ENCODE results near the gene DAGLA.
A peak's percentile ranks its signal among the peaks of the same experiment; 100 is the strongest.

Gene DAGLA

DNA sequence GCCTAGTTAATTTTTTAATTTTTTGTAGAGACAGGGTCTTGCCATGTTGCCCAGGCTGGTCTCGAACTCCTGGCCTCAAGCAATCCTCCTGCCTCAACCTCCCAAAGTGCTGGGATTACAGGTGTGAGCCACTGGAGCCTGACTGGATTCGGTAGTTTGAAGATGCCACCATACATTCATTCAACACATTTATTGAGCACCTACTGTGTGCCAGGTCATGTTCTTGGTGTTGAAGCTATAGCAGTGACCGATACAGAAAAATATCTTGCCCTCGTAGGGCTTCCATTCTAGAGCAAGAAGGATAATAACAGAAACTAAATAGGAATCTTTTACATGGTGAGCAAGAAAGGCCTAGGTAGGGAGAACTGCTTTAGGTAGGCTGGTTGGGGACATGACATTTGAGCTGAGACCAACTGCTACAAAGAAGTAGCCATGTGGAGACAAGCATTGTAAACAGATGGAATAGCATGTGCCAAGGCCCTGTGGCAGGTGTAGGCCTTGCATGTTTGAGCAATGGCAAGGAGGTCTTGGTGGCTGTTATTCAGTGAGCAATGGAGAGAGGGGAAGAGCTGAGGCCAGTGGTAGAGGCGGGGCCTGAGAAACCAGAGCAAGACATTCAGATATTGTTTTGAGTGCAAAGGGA lies 70.6 kb downstream of the DAGLA start:
- TF ChIP-seq CTCF (conservative IDR thresholded peaks at IDR 0.05; ENCODE audit: low read depth, low read length), result no peak
- Histone ChIP-seq H3K27me3 (ENCODE audit: insufficient read depth, low read depth) (peaks cover 17% of the 10 kb centered on the region; the same call in 1 of the 2 replicates), H3K4me1 (ENCODE audit: low read depth, poor library complexity, severe bottlenecking) (no peaks in the 10 kb centered on the region), H3K36me3 (ENCODE audit: insufficient read depth) (no peaks in the 10 kb centered on the region), H3K27ac (no peak overlapping the region), H3K79me2 (ENCODE audit: insufficient read depth, low read depth) (no peaks in the 10 kb centered on the region), H3K9ac (no peak overlapping the region), H2AFZ (ENCODE audit: low read depth) (no peak overlapping the region), H3K4me3 (IDR thresholded peaks at IDR 0.05; ENCODE audit: insufficient read depth, low read depth, low read length) (no peak overlapping the region), H4K20me1 (ENCODE audit: insufficient read depth) (no peaks in the 10 kb centered on the region), H3K4me2 (no peak overlapping the region)

DNA sequence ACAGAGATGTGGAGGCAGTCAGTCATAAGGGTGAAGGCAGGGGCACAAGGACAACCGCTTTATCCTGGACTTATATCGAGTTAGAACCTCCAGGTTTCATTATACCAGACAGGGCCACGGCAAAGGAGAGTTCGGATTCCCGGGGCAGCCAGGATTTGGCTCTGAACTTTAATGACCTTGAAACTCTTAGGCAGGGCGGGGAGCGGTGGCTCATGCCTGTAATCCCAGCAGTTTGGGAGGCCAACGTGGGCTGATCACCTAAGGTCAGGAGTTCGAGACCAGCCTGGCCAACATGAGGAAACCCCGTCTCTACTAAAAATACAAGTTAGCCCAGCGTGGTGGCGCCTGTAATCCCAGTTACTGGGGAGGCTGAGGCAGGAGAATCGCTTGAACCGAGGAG lies 71.2 kb downstream of the DAGLA start:
- H3K27me3 ChIP-seq (ENCODE audit: insufficient read depth, low read depth), result peaks cover 17% of the 10 kb centered on the region; the same call in 1 of the 2 replicates
- H3K36me3 ChIP-seq (ENCODE audit: insufficient read depth), result no peaks in the 10 kb centered on the region
- H3K4me3 ChIP-seq (IDR thresholded peaks at IDR 0.05; ENCODE audit: insufficient read depth, low read depth, low read length), result no peak overlapping the region
- H3K4me1 ChIP-seq (ENCODE audit: low read depth, poor library complexity, severe bottlenecking), result peaks cover 1% of the 10 kb centered on the region
- no peaks in the 10 kb centered on the region for H3K79me2 ChIP-seq (ENCODE audit: insufficient read depth, low read depth)
- no peak for TF ChIP-seq CTCF (conservative IDR thresholded peaks at IDR 0.05; ENCODE audit: low read depth, low read length)
- H3K9ac ChIP-seq, result no peak overlapping the region
- H3K27ac ChIP-seq, result no peak overlapping the region
- H2AFZ ChIP-seq (ENCODE audit: low read depth), result no peak overlapping the region
- H3K4me2 ChIP-seq, result no peak overlapping the region
- H4K20me1 ChIP-seq (ENCODE audit: insufficient read depth), result no peaks in the 10 kb centered on the region

GRCh38 chr11:61752117-61752924 lies 72.1 kb downstream of the DAGLA start, which contains the start of gene MYRF:
TSS of gene MYRF (plus strand) at chr11:61752636. CDS start at chr11:61752745, 109 bp downstream.
- peaks cover 17% of the 10 kb centered on the region; the same call in 1 of the 2 replicates for H3K27me3 ChIP-seq (ENCODE audit: insufficient read depth, low read depth)
- 0 out of 2 replicates have a peak, but pooled peaks have one; percentile 38 for TF ChIP-seq CTCF (conservative IDR thresholded peaks at IDR 0.05; ENCODE audit: low read depth, low read length)
- H3K4me3 ChIP-seq (IDR thresholded peaks at IDR 0.05; ENCODE audit: insufficient read depth, low read depth, low read length), result no peak within 1 kb of the TSS
- peak within 1 kb of the TSS; percentile 60; the same call in 1 of the 2 replicates for H2AFZ ChIP-seq (ENCODE audit: low read depth)
- H3K79me2 ChIP-seq (ENCODE audit: insufficient read depth, low read depth), result no peaks in the 10 kb centered on the region
- peaks cover 8% of the 10 kb centered on the region for H3K4me1 ChIP-seq (ENCODE audit: low read depth, poor library complexity, severe bottlenecking)
- H3K4me2 ChIP-seq, result peak within 1 kb of the TSS; percentile 42
- H3K9ac ChIP-seq, result no peak within 1 kb of the TSS
- no peaks in the 10 kb centered on the region for H4K20me1 ChIP-seq (ENCODE audit: insufficient read depth)
- H3K27ac ChIP-seq, result no peak within 1 kb of the TSS
- no peaks in the 10 kb centered on the region for H3K36me3 ChIP-seq (ENCODE audit: insufficient read depth)

- Histone ChIP-seq H4K20me1 (ENCODE audit: insufficient read depth) (no peaks in the 10 kb centered on the region), H3K4me2 (peak overlapping the region; percentile 42; the same call in 1 of the 2 replicates), H3K27ac (no peak overlapping the region), H3K27me3 (ENCODE audit: insufficient read depth, low read depth) (peaks cover 17% of the 10 kb centered on the region; the same call in 1 of the 2 replicates), H3K36me3 (ENCODE audit: insufficient read depth) (no peaks in the 10 kb centered on the region), H3K4me3 (IDR thresholded peaks at IDR 0.05; ENCODE audit: insufficient read depth, low read depth, low read length) (no peak overlapping the region), H2AFZ (ENCODE audit: low read depth) (peak overlapping the region; percentile 30; the same call in 1 of the 2 replicates), H3K79me2 (ENCODE audit: insufficient read depth, low read depth) (no peaks in the 10 kb centered on the region), H3K4me1 (ENCODE audit: low read depth, poor library complexity, severe bottlenecking) (peaks cover 8% of the 10 kb centered on the region), H3K9ac (no peak overlapping the region)
- no peak for TF ChIP-seq CTCF (conservative IDR thresholded peaks at IDR 0.05; ENCODE audit: low read depth, low read length)
These were observed 72.8 kb downstream of the DAGLA start for GRCh38 chr11:61752925-61753521.

Data from KMS-11 (cell line).